Upper lobe of right lung (tissue), 1 donor: ENCODE data around the gene NDUFB2. TPM values are rescaled to one million over a fixed set of nuclear protein-coding genes. Genes with fewer than 3 reads are reported as not detected.

Experiments used
- ATAC-seq: fragments of 200-7000 bp; cut with Tn5 transposase; one replicate; pipeline ENCODE4 v1.9.1; 2020; ENCODE audit warnings: mild to moderate bottlenecking, moderate library complexity
- DNase-seq: peaks from one replicate; pipeline ENCODE4 v3.0.0-alpha.2; 2020
- H3K27ac ChIP-seq: fragments of 200-600 bp; one replicate; pipeline ENCODE4 v1.8.0; 2022
- H3K27me3 ChIP-seq: fragments of 200-600 bp; one replicate; pipeline ENCODE4 v1.8.0; 2022; ENCODE audit warnings: mild to moderate bottlenecking
- H3K36me3 ChIP-seq: fragments of 200-600 bp; one replicate; pipeline ENCODE4 v1.8.0; 2022
- H3K4me1 ChIP-seq: fragments of 200-600 bp; one replicate; pipeline ENCODE4 v1.8.0; 2022
- H3K4me3 ChIP-seq: fragments of 200-600 bp; one replicate; pipeline ENCODE4 v1.8.0; 2022; ENCODE audit warnings: mild to moderate bottlenecking
- H3K9me3 ChIP-seq: fragments of 200-600 bp; one replicate; pipeline ENCODE4 v1.8.0; 2022
- CTCF ChIP-seq: fragments of 200-600 bp; IDR thresholded peaks from one replicate; pipeline ENCODE4 v1.8.0; 2022; ENCODE audit warnings: antibody characterized with exemption
- intact Hi-C: fragments of 100-400 bp; cut with DNase I; formaldehyde crosslinking; loops from one replicate; pipeline ENCODE4 v1.11.0; 2022
- total RNA-seq: library from RNA; stranded (reverse); fragmentation: NEBNext Ultra II Directional; extraction: Animal tissue kit (Norgen Biotek cat#: 25700); gene quantifications from one replicate; pipeline ENCODE4 v1.2.1, GENCODE V29; 2021
- donor health status: DM: no; HTN: yes; CAD: no; lungs with severe emphysema.

The NDUFB2 gene
- total RNA-seq, 1 donor from 2014 or later = 160 TPM

DNA sequence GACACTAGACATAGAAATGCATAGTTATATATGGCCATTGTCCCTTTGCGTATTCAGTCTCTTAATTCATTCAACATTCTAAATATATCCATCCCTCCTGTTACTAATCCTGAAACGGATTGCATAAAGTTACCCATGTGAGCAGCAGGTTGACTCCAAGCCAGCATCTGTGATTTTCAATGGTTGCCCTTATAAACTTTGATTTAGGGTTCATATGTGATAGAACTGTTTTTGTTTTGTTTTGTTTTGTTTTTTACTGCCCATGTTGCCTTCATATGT, 42.5 kb upstream of the NDUFB2 start:
- intact Hi-C loops = loop anchor here (5.0 kb wide), 1 partner anchor 137 kb away; no protein-coding TSS in a partner anchor

DNA sequence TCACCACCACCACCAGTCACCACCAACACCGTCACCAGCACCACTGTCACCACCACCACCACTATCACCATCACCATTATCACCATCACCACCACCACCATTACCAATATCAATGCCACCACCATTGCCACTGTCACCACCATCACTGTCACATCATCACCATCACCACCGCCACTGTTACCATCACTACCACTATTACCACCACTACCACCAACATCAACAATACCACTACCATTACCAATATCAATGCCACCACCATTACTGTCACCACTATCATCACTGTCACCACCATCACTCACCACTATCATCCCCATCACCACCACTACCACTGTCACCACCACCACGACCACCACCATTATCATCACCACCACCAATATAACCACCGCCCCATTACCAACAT, 41.8 kb upstream of the NDUFB2 start:
- intact Hi-C loops = loop anchor here (5.0 kb wide), 1 partner anchor 137 kb away; no protein-coding TSS in a partner anchor
- no peak for DNase-seq
- Histone ChIP-seq H3K4me3 (no peak overlapping the region), H3K4me1 (peaks cover 14% of the 10 kb centered on the region), H3K9me3 (no peaks in the 10 kb centered on the region), H3K27me3 (no peaks in the 10 kb centered on the region), H3K36me3 (no peaks in the 10 kb centered on the region), H3K27ac (no peak overlapping the region)
- TF ChIP-seq CTCF = no peak
- no peak for ATAC-seq

More for the DNA sequence above, 42.5 kb upstream of the NDUFB2 start:
- Histone ChIP-seq H3K27me3 (no peaks in the 10 kb centered on the region), H3K36me3 (no peaks in the 10 kb centered on the region), H3K9me3 (no peaks in the 10 kb centered on the region), H3K4me1 (peaks cover 14% of the 10 kb centered on the region), H3K27ac (no peak overlapping the region), H3K4me3 (no peak overlapping the region)
- DNase-seq (no peak), ATAC-seq (no peak)
- no peak for TF ChIP-seq CTCF

DNA sequence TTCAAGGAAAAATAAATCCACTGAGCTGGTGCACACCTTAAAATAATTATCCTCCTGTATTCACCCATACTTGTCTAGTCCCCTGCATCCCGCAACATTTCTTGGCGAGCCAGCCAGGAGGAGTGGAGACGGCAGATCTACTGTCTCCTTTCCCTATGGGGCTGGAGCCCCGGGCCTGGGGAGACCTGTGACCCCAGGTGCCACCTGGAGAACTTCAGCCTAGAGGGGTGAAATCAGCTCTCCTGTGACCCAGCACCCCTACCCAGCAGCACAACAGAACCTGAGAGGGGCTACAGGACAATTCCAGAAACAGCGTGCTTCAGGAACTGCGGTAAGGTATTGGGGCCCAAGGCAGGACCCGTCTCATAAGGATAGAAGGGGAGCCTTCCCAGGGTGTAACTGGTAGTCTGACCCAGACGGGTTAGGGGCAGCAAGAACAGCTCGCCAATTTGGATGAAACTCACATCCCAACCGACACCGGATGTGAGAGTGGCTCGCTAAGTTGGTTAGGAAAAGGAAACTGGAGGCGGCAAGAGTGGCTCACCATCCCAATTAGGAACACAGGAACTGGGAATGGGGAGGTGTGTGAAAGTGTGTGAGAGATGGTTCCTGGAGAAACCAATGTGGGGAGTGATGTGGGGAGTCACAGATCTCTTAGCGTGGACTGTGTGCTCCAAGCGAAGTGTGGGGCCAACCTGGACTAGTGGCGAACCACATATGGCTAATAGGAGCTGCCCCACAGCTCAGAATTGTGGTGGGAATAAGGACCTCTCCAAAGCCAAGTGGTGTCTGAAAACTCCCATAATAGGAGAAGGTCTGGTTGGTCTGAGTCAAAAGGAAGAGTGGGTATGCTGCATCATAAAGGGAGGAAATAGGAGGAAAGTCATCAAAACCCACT, 40.7 kb upstream of the NDUFB2 start:
- ATAC-seq (no peak), DNase-seq (peak; percentile 38)
- Histone ChIP-seq H3K36me3 (no peaks in the 10 kb centered on the region), H3K27me3 (no peaks in the 10 kb centered on the region), H3K4me1 (peaks cover 14% of the 10 kb centered on the region), H3K27ac (peak overlapping the region; percentile 73), H3K9me3 (no peaks in the 10 kb centered on the region), H3K4me3 (peak overlapping the region; percentile 26)
- intact Hi-C loops = no loop called here
- TF ChIP-seq CTCF = no peak

GRCh38 chr7:140656548-140657515, 39.7 kb upstream of the NDUFB2 start:
- Histone ChIP-seq H3K27me3 (no peaks in the 10 kb centered on the region), H3K9me3 (no peaks in the 10 kb centered on the region), H3K4me3 (peak overlapping the region; percentile 26), H3K36me3 (no peaks in the 10 kb centered on the region), H3K4me1 (peaks cover 14% of the 10 kb centered on the region), H3K27ac (peak overlapping the region; percentile 73)
- no peak for TF ChIP-seq CTCF
- DNase-seq (peak; percentile 74), ATAC-seq (peak; percentile 91)
- intact Hi-C loops = no loop called here

DNA sequence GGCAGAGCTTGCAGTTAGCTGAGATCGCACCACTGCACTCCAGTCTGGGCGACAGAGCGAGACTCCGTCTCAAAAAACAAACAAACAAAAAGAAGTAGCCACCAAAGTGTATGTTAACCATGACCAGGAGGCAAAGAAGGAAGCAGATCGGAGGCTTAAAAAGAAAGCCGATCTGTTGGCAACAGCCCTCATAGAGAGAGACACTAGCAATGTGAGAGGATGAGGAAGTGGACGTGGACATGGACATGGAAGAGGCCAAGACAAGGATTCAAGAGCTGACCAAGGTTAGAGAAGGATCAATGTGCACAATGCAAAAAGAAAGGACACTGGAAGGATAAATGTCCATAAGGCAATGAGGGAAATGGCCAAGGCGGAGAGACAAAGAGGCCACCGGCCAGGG, 38.6 kb upstream of the NDUFB2 start:
- H3K36me3 ChIP-seq = no peaks in the 10 kb centered on the region
- no peak for ATAC-seq
- peak; percentile 30 for DNase-seq
- intact Hi-C loops = no loop called here
- H3K4me3 ChIP-seq = no peak overlapping the region
- peaks cover 14% of the 10 kb centered on the region for H3K4me1 ChIP-seq
- no peaks in the 10 kb centered on the region for H3K27me3 ChIP-seq
- no peaks in the 10 kb centered on the region for H3K9me3 ChIP-seq
- TF ChIP-seq CTCF = no peak
- no peak overlapping the region for H3K27ac ChIP-seq
